HL-60/S4 treated with phorbol 12-myristate 13-acetate at 8.2 ng/mL for 4 days and 3 days (cell line): ENCODE data around the gene TTC21A.

Experiments used
- in situ Hi-C: fragments of 300-500 bp; cut with MboI; formaldehyde crosslinking; loops from 2 replicates; pipeline ENCODE4 v1.15.0; 2022; ENCODE audit warnings: low sequenced_read_pairs

The TTC21A gene

DNA sequence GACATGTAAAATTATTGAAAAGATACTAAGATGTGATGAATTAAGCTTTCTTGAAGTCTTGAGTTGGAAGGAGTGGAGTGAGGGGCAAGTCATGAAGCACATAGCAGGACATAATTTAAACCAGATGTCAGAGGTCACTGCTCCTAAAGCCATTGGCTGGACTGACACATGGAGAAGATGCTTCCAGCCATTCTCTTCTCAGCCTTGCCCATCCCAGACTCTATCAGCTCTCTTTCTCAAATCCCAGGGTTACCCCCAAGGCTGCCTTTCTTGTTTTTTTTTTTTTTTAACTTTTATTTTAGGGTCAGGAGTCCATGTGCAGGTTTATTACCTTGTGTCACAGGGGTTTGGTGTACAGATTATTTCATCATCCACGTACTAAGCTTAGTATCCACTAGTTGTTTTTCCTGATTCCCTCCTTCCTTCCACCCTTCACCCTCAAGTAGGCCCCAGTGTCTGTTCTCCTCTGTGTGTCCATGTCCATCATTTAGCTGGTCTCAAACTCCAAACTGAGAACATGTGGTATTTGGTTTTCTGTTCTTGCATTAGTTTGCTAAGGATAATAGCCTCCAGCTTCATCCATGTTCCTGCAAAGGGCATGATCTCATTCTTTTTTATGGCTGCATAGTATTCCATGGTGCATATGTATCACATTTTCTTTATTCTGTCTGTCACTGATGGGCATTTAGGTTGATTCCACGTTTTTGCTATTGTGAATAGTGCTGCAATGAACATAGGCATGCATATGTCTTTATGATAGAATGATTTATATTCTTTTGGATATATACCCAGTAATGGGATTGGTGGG, 66.0 kb downstream of the TTC21A start:
- in situ Hi-C loops = no loop called here

DNA sequence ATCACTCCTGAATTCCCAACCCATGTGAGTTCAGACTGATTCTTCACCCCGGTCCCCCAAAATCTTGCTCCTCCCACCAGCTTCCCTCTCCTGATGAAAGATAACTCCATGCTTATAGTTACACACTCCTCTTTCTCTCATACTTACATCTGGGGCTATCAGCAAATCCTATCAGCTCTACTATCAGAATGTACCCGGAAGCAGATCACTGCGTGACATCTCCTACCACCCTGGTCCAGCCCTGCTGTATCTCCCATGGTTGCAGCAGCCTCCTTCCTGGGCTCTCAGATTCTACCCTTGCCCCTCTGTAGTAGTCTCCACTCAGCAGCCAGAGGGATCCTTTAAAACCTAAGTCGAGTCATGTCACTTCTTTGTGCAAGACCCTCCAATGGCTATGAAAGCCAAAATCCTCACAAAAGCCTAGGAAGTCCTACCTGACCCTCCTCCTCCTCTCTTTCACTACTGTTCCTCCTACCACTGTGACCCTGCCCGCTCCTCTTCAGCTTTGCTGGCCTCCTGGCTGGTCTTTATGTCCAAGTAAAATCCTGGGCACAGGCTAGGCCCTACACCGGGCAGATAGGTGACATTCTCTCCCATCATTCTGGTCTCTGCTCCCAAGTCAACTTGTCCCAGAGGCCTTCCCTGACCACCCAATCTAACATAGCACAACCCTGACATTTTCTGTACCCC, 68.7 kb downstream of the TTC21A start:
- in situ Hi-C loops = no loop called here

DNA sequence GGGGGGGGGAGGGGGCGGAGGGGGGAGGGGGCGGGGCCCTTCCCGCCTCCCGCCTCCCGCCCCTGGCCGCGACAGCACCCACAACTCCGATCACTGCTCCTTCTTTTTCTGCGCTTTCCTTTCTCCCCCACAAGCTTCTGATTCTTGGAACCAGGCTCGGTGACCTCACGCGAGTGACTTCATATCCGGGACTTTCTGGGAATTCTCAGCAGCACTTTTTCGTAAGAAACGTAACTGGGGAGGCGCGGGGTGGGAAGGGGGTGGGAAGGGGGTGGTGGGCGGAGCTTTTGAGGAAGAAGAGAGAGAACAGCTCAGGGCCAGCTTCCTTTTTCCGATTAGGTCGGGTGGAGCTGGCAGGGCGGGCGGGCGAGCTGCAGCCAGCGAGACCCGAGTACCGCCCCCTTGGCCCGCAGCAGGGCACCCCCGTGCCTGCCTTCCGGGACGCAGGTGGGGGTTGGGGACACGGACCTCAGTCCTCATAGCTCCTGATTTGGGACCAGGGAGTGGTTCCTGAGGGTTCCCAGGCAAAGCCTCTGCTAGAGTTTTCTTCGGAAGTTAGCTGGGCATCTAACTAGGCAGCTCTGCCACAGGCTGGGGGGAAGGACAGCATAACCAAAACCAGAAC, 70.3 kb downstream of the TTC21A start:
- in situ Hi-C loops = no loop called here

DNA sequence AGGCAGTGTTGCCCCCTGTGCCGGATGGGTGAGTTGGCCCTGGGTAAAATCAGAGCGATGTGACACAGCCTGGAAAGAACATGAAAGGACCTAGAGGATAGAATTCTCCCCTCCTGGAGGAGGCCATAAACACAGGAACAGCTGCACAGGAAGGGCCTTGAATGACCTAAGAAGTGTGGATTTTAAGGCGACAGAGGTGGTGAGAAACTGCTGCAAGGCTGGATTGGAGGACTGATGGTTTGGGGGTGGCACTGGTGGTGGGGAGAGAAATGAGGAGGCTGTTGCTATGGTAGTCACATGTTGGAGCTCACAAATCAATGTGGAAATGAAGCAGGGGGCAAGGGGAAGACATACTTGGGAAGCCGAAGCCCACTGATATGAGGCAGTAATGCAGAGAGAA, 71.1 kb downstream of the TTC21A start:
- in situ Hi-C loops = no loop called here

DNA sequence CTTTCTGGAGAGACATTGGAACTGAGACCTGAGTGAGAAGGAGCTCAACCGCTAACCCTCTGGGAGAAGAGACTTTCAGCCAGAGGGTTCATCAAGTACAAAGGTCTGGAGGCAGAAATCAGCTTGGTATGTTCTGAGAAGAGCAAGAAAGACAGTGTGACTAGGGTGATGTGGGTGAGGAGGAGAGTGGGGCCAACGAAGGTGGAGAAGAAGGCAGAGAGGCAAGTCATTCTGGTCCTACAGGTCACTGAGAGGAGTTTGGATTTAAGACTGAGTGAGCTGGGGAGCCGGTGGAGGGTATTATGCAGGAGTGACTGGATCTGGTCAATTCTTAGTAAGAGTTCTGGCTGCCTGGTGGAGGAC, 72.7 kb downstream of the TTC21A start:
- in situ Hi-C loops = no loop called here

DNA sequence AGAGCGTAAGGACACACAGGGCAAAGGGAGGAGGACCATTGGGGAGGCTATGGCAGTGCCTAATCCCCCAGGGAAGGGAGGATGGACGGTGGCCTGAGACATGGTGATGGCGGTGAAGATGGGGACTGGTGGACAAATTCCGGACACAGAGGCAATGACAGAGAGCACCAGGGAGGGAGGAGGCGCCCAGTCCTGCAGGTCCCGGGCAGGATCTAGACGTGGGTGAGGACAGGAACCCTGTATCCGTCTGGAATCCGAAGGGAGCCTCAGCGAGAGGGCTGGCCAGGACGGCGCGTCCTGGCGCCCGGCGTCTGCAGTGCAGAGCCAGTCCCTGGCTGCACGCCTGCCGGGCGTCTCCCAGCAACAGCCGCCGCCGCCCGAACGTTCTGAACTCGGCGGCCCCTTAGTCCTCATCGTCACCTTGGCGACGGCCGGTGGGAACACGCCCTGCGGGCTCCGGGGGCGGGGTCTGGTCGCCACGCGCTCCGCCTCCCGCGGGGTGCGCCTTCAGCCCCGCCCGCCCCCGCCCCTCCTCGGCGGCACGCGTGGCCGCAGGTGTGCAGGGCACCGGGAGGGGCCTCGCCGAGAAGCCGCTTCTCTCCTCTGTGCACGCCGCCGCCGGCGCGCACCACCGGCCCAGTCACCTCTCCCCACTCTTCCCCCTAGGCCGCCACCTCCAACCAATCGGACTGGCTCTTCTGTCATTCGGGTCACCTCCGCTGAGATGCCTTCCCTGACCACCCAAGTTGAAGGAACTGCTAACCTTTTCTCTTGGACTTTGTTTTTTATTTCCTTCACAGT, 73.3 kb downstream of the TTC21A start:
- in situ Hi-C loops = no loop called here

DNA sequence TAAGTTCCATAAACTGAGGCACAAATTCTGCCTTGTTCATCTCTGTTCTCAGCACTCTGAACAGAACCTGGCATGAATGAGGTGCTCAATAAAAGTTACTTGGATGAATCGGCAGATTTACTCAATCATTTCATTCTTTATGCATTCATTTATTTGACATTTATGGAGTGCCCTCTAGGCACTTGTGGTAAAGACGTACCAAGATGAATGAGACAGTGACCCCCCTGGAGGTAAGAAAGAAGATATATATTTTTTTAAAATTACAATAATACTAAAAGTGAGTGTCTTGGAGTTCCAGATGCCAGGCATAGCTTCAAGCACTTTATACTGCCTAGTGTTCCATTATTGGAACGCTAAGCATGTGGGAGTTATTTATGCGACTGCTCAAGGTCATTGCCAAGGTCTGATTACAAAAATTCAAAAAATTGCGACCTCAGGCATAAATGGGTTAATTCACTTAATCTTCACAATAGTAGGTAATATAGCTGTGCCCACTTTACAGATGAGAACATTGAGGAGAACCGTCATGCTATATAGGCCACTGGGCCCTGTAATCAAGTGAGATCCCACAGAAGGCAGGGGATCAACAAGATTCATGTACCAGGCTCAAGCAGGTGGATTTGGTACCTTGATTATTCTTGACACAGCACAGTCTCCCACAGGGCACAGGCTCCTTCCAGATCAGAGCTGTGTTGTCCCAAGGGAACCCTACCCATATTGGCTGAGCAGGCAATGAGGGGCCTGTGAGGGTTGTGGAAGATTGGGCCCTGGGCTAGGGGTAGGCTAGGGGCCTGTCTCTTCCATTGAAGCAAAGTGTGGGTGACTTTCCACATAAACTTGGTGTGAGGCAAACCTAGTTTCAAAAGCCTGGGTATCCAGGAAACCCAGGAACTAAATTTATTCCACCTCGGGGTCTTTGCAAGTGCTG, 74.2 kb downstream of the TTC21A start:
- in situ Hi-C loops = no loop called here

DNA sequence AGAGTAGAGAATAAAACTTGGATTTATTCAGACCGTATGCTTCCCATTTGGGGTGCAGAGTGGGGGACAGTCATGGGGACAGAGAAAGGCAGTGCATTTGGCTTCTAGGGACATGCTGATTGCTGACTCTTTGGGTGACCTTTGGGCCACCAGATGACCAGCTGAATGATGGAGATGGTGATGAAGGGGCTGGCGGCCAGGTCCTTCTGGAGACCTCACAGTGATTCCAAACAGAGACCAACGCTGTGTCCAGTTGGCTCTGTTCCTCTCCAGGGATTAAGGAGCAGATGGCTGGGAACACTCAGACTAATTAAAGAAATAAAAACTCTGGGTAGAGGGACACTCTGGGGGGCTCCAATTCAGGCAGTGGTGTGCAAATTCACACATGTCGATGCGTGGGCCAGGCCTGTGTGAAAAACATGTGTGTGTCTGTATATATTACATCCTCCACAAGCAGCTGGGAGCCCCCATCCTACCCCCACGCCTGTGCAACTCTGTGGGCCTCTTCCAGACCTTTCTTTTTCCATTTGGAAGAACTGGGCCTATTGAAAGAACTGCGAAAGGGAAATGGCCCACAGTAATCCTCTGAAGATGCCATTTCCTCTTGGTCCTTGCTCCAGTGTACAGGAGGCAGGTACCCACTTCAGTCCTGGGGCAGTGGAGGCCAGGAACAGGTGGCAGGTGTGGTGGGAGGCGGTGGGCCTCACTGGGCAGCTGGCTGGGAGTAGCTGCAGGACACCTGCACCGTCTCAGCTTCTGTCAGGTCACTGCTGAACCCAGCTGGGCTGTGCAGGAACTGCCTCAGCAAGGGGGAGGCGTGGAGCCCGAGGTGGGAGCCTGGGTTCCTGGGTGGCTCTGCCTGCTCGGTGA, 76.0 kb downstream of the TTC21A start:
- in situ Hi-C loops = no loop called here

DNA sequence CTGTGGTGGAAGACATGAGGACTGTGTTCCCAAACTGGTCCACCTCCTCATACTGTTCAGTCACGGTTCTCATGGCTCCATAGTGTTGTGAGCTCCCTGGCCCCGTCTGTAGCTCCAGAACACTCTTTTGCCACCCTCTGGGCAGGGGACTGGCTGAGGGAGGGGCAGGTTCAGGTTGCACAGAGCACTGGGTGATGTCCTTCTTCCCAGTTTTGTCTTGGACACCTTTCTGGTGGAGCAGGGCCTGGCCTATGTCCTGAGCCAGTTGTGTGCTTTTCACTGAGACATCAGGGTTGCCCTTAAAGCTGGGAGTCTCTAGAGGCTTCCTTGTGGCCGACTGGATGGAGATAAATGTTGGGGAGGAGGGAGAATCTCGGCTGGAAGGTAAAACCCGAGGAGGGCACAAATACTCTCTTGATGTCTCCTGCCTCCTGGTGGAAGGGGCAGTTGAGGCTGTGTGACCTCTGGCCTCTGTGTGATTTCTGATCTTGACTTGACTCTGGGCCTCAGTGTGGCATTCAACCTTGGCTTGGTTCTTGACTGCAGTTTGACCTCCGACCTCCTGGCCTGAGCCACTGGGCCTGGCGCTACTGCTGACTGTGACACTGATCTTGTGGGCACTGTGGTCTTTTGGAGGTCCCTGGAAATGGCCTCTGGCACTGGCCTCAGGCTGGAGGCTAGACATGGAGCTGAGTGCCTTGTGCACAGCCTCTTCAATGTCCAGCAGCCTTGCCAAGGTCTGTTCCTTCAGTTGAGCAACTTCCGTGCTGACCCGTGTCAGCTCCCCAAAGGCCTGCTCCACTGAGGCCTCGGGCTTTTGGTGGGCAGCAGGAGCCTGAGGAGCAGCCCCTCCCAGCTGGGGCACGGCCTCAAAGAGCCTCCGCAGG, 76.8 kb downstream of the TTC21A start:
- in situ Hi-C loops = no loop called here

DNA sequence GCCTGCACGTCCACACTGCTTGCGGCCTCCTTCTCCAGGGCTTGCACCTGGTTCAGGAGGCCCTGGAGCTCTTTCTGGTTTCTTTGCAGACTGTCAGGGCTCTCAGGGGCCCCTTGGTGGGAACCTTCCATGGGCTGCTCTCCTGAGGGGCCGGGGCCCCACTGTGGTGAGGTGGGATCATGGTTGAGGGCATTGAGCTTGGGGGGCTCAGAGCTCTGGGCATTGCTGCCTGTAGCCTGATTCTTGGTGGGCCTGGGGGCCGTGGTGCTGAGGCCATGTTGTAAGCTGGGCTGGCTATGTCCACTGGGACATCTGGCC, 77.4 kb downstream of the TTC21A start:
- in situ Hi-C loops = no loop called here

DNA sequence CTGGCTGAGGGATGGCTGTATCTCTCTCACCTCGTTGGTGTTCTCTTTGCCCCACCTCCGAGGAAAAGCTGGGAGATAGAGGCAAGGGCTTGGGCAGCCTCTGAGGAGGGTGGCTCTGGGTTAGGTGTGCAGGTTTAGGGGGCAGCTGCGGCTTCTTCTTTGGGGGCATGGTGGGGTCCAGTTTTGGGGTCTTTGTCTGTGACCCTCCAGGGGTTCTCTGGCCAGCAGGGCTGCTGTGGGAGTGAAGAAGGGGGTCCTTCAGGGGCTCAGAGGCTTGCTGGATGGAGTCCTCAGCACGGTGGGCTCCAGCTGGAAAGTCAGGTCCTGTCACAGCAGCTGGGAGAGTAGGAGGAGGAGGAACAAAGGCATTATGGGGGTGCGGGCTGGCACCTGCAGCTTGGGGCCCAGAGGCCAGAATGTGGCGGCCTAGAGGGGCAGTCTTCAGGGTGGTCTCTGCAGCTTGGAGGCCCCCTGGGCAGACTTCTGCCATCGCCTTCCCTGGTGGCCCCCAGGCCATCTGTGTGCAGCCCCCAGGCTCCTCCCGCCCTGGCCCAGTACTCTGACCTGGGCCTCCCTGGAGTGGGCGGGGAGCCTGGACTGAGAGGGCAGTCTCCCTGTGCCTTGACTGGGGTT, 78.0 kb downstream of the TTC21A start:
- in situ Hi-C loops = no loop called here

DNA sequence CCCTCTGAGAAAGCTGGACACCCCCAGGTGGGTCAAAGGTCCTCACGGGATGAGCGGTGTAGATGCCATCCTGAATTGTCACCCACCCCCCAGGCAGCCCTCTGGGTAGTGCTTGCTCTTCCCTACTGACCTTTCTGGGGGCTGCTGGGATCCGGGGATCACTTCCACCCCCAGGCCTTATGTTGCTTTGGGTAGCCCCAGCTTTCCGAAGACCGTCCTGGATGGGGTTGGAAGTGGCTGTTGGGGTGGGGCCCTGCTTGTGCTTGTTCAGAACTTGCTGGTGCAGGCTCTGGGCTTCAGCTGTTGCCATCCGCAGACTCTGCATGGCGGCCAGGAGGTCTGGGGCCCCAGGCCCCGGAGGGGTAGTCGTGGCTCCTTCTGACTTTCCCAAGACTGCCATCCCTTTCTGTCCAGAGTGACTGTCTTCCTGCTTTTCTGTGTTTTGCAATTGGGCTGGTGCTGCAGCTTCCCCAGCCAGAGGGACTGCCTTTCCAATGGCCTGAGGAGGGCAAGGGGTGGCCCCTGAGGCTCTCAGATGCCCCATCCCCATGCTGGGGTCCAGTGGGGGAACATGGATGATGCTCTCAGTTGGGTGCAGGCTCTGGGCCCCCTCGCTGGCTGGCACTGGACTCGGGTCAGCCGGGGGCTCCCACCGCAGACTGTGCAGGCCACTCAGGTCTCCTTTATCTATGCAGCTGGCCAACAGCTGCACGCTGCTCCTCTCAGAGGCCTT, 78.6 kb downstream of the TTC21A start:
- in situ Hi-C loops = no loop called here

DNA sequence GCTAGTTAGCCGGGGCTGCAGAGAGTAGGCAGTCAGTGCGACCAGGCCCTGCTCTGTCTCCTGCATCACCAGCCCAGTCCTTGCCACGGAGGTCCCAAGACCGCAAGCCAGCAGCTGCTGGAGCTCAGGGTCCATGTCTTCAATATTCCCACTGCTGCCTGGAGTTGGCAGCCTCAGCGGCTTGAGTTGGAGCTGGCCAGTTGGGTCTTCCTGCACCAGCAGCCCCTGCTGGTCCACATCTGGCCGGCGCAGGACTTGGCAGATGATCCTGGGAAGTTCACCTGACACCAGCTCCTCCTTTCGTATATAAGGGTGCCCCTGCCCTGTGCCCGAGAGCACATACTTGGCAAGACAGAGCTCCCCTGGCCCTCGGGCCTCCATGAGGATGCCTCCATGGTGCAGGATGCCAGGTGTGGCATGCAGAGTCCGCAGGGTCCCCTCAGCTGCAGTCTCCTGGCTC, 79.2 kb downstream of the TTC21A start:
- in situ Hi-C loops = no loop called here

DNA sequence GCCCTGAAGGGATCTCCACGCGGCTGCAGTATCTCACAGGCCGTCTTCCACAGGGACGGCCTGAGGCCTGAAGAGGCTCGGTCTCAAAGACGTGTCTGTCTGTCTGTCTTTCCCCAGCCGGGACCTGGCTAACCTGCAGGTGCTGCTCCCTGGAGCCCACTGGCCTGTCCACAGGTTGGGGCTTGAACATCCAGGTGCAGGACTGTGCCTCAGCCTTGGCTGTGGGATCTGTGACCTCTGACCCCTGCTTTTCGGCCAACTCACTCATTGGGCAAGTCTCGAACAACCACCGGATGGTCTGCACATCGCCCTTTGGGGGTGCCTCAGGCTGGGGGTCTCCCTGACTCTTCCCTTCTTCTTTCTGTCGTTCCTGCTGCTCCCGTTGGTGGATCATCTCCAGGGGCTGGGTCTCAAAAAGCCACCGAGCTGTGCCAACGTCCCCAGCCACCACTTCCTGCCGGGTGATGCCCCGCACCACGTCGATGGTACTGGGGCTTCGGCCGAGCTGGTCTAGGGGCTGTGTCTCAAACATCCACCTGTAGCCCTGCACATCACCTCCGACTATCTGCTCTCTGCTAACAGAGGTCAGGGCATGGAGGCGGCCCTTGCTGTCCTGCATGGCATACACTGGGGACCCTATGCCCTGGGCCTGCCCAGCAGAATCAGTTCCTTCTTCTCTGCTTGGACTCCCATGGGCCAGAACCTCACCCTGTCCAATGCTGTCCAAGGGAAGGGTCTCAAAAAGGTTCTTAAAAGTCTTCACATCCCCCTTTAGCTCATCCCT, 80.1 kb downstream of the TTC21A start:
- in situ Hi-C loops = no loop called here
